Erythroblast (primary cell): Measurements from ENCODE around the gene GAK.

Experiments used
- GATA1 ChIP-seq: IDR thresholded peaks from 2 replicates; pipeline ENCODE4 v1.6.1; 2011; ENCODE audit warnings: low read depth, mild to moderate bottlenecking, control low read depth, low read length, moderate library complexity
- POLR2A ChIP-seq: IDR thresholded peaks from 2 replicates; pipeline ENCODE4 v1.6.1; 2011; ENCODE audit warnings: mild to moderate bottlenecking, low read length

- TF ChIP-seq POLR2A (no peak), GATA1 (no peak)
Observed at GRCh38 chr4:836003-836511, 96.1 kb downstream of the GAK start.
